Hepatocyte (in vitro differentiated cells): ENCODE data around the gene PCDH9. TPM values are rescaled to one million over a fixed set of nuclear protein-coding genes. Genes with fewer than 3 reads are reported as not detected.

ENCODE experiments used
- DNase-seq: peaks from one replicate; pipeline ENCODE4 v3.0.0-alpha.2; 2016; ENCODE audit warnings: low spot score
- H2AFZ ChIP-seq: fragments of 200-600 bp; sonication (generic); 2 replicates; pipeline ENCODE4 v1.6.0; 2016; ENCODE audit warnings: antibody characterized with exemption, mild to moderate bottlenecking
- H3K27ac ChIP-seq: fragments of 200-600 bp; sonication (generic); 2 replicates; pipeline ENCODE4 v1.5.1; 2016; ENCODE audit warnings: mild to moderate bottlenecking
- H3K27me3 ChIP-seq: fragments of 200-600 bp; sonication (generic); 2 replicates; pipeline ENCODE4 v1.6.1; 2016
- H3K36me3 ChIP-seq: fragments of 200-600 bp; sonication (generic); replicated peaks from 2 replicates; pipeline ENCODE4 v1.5.1; 2016; ENCODE audit warnings: low read depth; ENCODE audit not compliant: insufficient read depth
- H3K4me1 ChIP-seq: fragments of 200-600 bp; sonication (generic); 2 replicates; pipeline ENCODE4 v1.5.1; 2016; ENCODE audit warnings: mild to moderate bottlenecking, moderate library complexity; ENCODE audit not compliant: insufficient read depth
- H3K4me2 ChIP-seq: fragments of 200-600 bp; sonication (generic); 2 replicates; pipeline ENCODE4 v1.6.0; 2016
- H3K4me3 ChIP-seq: fragments of 200-600 bp; sonication (generic); 2 replicates; pipeline ENCODE4 v1.5.1; 2016; ENCODE audit warnings: mild to moderate bottlenecking
- H3K79me2 ChIP-seq: fragments of 200-600 bp; sonication (generic); 2 replicates; pipeline ENCODE4 v1.6.0; 2017; ENCODE audit warnings: mild to moderate bottlenecking
- H3K9me2 ChIP-seq: fragments of 200-600 bp; sonication (generic); replicated peaks from 2 replicates; pipeline ENCODE4 v1.6.0; 2017; ENCODE audit warnings: mild to moderate bottlenecking; ENCODE audit not compliant: insufficient read depth
- H3K9me3 ChIP-seq: fragments of 200-600 bp; sonication (generic); 2 replicates; pipeline ENCODE4 v1.5.1; 2016; ENCODE audit warnings: low read depth, mild to moderate bottlenecking
- H4K20me1 ChIP-seq: fragments of 200-600 bp; sonication (generic); 2 replicates; pipeline ENCODE4 v1.6.0; 2016; ENCODE audit warnings: mild to moderate bottlenecking; ENCODE audit not compliant: insufficient read depth, poor library complexity, severe bottlenecking
- EZH2 ChIP-seq: fragments of 200-600 bp; sonication (generic); IDR thresholded peaks from 2 replicates; pipeline ENCODE4 v1.6.1; 2016; ENCODE audit warnings: antibody characterized with exemption, mild to moderate bottlenecking, borderline replicate concordance
- EZH2phosphoT487 ChIP-seq: fragments of 200-600 bp; sonication (generic); IDR thresholded peaks from one replicate; pipeline ENCODE4 v1.6.1; 2018; ENCODE audit warnings: antibody characterized with exemption, mild to moderate bottlenecking, low read depth, moderate library complexity; ENCODE audit not compliant: unreplicated experiment, severe bottlenecking
- WGBS: methylation state at CpG from one replicate; pipeline ENCODE4 v1.1.6; 2016; ENCODE audit warnings: low lambda C conversion rate; ENCODE audit errors: missing lambda C conversion rate; 5-methylcytosine and 5-hydroxymethylcytosine counted together
- polyA plus RNA-seq: library from polyadenylated mRNA; unstranded; fragments of >200 nt; fragmentation: Nextera tagmentation; extraction: Ambion mirVana; gene quantifications from 2 replicates; pipeline ENCODE4 v1.2.1, GENCODE V29; 2016
- total RNA-seq: library from RNA; depleted of rRNA; stranded (reverse); fragments of >200 nt; gene quantifications from 2 replicates; pipeline ENCODE4 v1.2.3, GENCODE V29; 2014
- TF ChIP-seq, protein P1 (sequence below): fragments of 200-600 bp; sonication (generic); IDR thresholded peaks from 2 replicates; pipeline ENCODE4 v1.5.1; 2016; ENCODE audit warnings: antibody characterized with exemption, mild to moderate bottlenecking; ENCODE audit not compliant: poor library complexity

Gene PCDH9
- total and polyA plus RNA-seq, 2 experiments from 2014 or later: 6.9 to 15.0 TPM

DNA sequence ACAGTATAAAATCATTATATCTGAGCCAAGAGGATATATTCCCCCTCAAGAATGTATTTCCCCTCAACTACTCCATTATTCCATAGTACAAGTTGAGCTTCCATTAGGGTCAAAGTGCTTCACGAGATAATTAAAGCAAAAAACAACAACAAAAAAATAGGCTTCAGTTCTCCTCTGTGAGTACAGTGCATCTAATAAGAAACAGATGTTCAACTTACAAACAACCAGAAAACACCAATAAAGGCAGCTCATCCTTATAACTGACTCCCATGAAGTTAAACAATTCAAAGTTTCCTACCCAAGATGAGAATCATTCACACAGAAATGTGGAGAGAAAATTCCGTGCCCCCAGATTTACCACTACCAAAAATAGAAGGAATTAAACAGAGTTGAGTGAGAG lies 854.4 kb downstream of the PCDH9 start:
- 49% methylated on average over 2 of the region's 2 CpGs for WGBS
- H3K4me1 ChIP-seq: no peaks in the 10 kb centered on the region
- no peaks in the 10 kb centered on the region for H3K79me2 ChIP-seq
- no peak overlapping the region for H2AFZ ChIP-seq
- TF ChIP-seq EZH2: no peak
- no peak for TF ChIP-seq EZH2phosphoT487
- TF ChIP-seq, protein P1, sequence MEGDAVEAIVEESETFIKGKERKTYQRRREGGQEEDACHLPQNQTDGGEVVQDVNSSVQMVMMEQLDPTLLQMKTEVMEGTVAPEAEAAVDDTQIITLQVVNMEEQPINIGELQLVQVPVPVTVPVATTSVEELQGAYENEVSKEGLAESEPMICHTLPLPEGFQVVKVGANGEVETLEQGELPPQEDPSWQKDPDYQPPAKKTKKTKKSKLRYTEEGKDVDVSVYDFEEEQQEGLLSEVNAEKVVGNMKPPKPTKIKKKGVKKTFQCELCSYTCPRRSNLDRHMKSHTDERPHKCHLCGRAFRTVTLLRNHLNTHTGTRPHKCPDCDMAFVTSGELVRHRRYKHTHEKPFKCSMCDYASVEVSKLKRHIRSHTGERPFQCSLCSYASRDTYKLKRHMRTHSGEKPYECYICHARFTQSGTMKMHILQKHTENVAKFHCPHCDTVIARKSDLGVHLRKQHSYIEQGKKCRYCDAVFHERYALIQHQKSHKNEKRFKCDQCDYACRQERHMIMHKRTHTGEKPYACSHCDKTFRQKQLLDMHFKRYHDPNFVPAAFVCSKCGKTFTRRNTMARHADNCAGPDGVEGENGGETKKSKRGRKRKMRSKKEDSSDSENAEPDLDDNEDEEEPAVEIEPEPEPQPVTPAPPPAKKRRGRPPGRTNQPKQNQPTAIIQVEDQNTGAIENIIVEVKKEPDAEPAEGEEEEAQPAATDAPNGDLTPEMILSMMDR: no peak
- H3K4me3 ChIP-seq: no peak overlapping the region
- H3K9me2 ChIP-seq: no peaks in the 10 kb centered on the region
- DNase-seq: no peak
- no peaks in the 10 kb centered on the region for H3K9me3 ChIP-seq
- no peaks in the 10 kb centered on the region for H4K20me1 ChIP-seq
- no peak overlapping the region for H3K4me2 ChIP-seq
- H3K27me3 ChIP-seq: no peaks in the 10 kb centered on the region
- no peaks in the 10 kb centered on the region for H3K36me3 ChIP-seq
- no peak overlapping the region for H3K27ac ChIP-seq

DNA sequence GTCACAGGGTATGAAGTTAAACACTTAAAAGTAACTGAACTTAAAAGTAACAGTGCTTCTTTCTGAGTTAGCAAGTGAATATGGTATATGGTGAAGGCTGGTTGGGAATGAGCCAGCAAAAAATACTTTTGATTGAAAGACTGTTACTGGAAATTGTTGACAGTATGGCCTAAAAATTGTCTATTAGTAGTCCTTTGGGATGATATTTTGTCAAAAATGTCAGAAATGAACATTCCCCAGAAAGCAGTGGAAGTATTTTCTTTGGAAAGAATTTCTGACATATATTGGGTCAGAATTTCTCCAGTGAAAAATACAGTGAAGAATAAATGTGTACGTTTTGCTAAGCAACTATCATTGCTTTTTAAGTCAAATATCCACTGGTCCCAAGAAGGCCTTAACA lies 860.5 kb downstream of the PCDH9 start:
- Histone ChIP-seq H3K9me3 (no peaks in the 10 kb centered on the region), H3K9me2 (no peaks in the 10 kb centered on the region), H3K27ac (no peak overlapping the region), H4K20me1 (no peaks in the 10 kb centered on the region), H3K27me3 (no peaks in the 10 kb centered on the region), H3K79me2 (no peaks in the 10 kb centered on the region), H2AFZ (no peak overlapping the region), H3K36me3 (no peaks in the 10 kb centered on the region), H3K4me3 (no peak overlapping the region), H3K4me2 (no peak overlapping the region), H3K4me1 (no peaks in the 10 kb centered on the region)
- 0% methylated on average over 1 of the region's 1 CpG for WGBS
- DNase-seq: no peak
- TF ChIP-seq, protein P1: no peak
- no peak for TF ChIP-seq EZH2

DNA sequence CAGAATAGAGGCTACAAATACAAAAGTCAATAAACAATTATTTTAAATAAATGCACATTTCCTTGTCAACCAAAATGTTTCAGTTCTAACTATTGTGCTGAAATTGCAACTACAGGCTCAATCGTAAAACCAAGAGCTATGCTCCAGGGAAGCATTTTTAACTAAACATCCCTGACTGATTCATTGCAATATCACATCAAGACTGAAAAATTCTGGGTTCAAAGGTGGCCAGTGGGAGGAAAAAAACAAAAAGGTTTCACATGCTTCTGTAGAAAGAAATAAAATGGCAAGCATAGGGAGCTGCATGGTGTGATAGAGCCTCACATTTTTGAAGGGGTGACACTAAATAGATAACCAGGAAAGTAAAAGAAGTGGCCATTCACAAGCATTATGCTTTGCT lies 862.8 kb downstream of the PCDH9 start:
- Histone ChIP-seq H3K79me2 (no peaks in the 10 kb centered on the region), H3K9me2 (no peaks in the 10 kb centered on the region), H3K4me1 (no peaks in the 10 kb centered on the region), H3K27me3 (no peaks in the 10 kb centered on the region), H3K4me3 (no peak overlapping the region), H4K20me1 (no peaks in the 10 kb centered on the region), H3K4me2 (no peak overlapping the region), H2AFZ (no peak overlapping the region), H3K36me3 (no peaks in the 10 kb centered on the region), H3K9me3 (no peaks in the 10 kb centered on the region), H3K27ac (no peak overlapping the region)
- 71% methylated on average over 1 of the region's 1 CpG for WGBS
- TF ChIP-seq, protein P1: no peak
- TF ChIP-seq EZH2phosphoT487 (no peak), EZH2 (no peak)
- DNase-seq: no peak

DNA sequence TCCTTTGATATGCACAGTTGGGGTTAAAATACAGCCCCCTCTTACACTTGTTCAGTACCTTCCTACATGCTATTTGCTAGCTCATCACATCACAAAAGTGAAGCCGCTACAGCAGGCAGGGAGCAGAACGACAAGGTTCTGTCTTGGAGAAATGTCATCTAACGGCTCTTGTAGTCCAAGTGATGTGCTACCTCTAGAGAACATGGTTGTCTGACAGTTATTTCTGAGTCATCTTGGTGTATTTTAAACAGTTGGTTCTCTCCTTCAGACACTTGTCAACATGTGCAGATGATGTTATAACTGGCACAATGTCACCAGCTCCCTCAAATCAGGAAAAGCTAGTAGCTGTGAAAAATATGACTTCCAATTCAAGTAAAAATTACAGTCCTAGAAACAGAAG lies 865.0 kb downstream of the PCDH9 start:
- no peak for DNase-seq
- Histone ChIP-seq H3K27ac (no peak overlapping the region), H3K4me1 (no peaks in the 10 kb centered on the region), H3K9me2 (no peaks in the 10 kb centered on the region), H3K4me2 (no peak overlapping the region), H3K79me2 (no peaks in the 10 kb centered on the region), H3K36me3 (no peaks in the 10 kb centered on the region), H4K20me1 (no peaks in the 10 kb centered on the region), H3K9me3 (no peaks in the 10 kb centered on the region), H3K4me3 (no peak overlapping the region), H2AFZ (no peak overlapping the region), H3K27me3 (no peaks in the 10 kb centered on the region)
- TF ChIP-seq, protein P1: no peak
- TF ChIP-seq EZH2phosphoT487: no peak
- no peak for TF ChIP-seq EZH2
- WGBS: 83% methylated on average over 3 of the region's 3 CpGs
